Fibroblast of pulmonary artery (primary cell): ENCODE results near the gene SPINT2.

Source experiments
- DNase-seq: peaks from one replicate; pipeline ENCODE4 v3.0.0-alpha.2; 2010; ENCODE audit warnings: low read depth
- H3K4me3 ChIP-seq: replicated peaks from 2 replicates; pipeline ENCODE4 v1.5.1; 2011; ENCODE audit warnings: low read depth, mild to moderate bottlenecking, control low read depth, low read length, moderate library complexity
- TF ChIP-seq, protein P1 (sequence below): IDR thresholded peaks from 2 replicates; pipeline ENCODE4 v1.5.1; 2011; ENCODE audit warnings: mild to moderate bottlenecking, control low read depth, low read length, inconsistent platforms; ENCODE audit errors: missing control alignments

The SPINT2 gene

DNA sequence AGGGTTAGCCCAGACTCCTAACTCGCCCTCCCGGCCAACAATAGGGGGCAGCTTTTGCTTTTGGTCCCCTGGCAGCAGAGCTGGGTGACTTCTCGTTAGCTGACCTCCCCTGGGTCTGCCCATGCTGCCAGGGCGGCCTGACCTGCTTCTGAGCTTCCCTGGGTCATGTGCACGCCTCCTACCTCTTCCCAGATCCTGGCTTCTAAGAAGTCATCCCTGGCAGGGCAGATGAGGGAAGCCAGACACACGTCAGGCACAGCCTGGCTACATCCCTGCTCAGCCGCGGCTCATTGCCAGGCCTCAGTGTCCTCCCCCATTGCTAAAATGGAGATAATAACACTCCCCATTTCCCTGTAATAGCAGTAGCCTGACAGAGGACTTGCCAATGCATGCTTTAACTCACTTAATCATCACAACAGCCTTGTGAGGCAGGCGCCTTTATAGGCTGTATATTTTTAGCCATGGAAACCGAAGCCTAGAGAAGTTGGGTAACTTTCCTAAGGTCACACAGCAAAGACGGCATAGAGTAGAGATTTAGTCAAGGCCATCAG, 57.3 kb downstream of the SPINT2 start:
- TF ChIP-seq, protein P1, sequence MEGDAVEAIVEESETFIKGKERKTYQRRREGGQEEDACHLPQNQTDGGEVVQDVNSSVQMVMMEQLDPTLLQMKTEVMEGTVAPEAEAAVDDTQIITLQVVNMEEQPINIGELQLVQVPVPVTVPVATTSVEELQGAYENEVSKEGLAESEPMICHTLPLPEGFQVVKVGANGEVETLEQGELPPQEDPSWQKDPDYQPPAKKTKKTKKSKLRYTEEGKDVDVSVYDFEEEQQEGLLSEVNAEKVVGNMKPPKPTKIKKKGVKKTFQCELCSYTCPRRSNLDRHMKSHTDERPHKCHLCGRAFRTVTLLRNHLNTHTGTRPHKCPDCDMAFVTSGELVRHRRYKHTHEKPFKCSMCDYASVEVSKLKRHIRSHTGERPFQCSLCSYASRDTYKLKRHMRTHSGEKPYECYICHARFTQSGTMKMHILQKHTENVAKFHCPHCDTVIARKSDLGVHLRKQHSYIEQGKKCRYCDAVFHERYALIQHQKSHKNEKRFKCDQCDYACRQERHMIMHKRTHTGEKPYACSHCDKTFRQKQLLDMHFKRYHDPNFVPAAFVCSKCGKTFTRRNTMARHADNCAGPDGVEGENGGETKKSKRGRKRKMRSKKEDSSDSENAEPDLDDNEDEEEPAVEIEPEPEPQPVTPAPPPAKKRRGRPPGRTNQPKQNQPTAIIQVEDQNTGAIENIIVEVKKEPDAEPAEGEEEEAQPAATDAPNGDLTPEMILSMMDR = peak; percentile 3
- peak; percentile 94 for DNase-seq
- peak overlapping the region; percentile 61 for H3K4me3 ChIP-seq

DNA sequence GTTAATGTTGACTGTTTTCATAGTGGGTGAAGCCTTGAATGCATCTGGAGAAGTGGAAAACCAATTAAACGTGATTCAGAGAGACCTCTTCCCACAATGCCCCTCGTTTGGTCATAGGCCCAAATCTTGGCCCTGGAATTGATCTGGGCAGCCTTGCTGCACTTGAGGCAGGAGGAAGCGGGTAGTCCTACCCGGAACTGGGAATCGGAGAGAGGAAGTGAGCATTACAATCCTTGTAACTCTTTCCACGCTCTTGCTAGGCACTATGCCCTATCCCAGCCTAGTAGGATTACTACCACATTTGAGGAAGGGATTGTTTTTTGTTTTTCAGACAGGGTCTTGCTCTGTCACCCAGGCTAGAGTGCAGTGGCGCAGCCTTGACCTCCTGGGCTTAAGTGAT, 58.9 kb downstream of the SPINT2 start:
- no peak overlapping the region for H3K4me3 ChIP-seq
- TF ChIP-seq, protein P1 = no peak
- DNase-seq = no peak

DNA sequence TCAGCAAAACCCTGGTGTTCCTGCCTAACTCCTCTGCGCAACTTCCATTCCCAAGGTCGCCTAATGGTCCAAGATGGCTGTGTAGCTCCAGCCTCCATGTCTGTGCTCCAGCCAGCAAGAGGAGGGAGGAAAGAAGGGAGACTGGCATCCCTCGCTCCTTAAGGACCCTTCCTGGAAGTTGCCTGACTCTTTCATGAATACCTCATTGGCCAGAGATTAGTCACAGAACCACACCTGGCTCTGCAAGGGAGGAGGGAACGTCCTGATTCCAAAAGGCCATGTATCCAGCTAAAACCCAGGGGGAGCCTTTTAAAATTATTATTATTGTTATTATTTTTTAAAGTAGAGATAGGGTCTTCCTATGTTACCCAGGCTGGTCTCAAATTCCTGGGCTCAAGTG, 60.1 kb downstream of the SPINT2 start:
- no peak overlapping the region for H3K4me3 ChIP-seq
- TF ChIP-seq, protein P1 = no peak
- DNase-seq = no peak

DNA sequence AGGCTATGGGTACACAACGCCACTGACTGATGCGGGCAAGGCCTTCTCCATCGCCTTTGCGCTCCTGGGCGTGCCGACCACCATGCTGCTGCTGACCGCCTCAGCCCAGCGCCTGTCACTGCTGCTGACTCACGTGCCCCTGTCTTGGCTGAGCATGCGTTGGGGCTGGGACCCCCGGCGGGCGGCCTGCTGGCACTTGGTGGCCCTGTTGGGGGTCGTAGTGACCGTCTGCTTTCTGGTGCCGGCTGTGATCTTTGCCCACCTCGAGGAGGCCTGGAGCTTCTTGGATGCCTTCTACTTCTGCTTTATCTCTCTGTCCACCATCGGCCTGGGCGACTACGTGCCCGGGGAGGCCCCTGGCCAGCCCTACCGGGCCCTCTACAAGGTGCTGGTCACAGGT, 62.2 kb downstream of the SPINT2 start:
- TF ChIP-seq, protein P1 = no peak
- H3K4me3 ChIP-seq = no peak overlapping the region
- no peak for DNase-seq

DNA sequence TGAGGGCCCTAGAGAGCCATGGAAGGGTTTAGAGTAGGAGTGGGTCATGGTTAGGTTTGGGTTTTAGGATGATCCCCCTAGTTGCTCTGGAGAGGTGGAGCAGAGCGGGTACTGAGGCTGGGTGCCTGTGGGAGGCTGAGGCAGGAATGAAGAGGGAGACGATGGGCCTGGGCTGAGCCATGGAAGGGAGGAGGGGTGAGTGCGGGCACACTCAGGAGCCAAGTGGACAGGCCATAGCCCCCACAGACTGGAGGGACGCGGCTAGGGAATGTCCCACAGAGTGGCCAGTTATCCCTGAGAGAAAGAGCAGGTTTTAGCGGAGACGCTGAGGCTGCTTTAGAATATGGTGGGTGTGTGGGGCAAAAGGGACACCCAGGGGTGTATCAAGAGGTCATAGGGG, 65.3 kb downstream of the SPINT2 start:
- H3K4me3 ChIP-seq = no peak overlapping the region
- TF ChIP-seq, protein P1 = no peak
- no peak for DNase-seq

DNA sequence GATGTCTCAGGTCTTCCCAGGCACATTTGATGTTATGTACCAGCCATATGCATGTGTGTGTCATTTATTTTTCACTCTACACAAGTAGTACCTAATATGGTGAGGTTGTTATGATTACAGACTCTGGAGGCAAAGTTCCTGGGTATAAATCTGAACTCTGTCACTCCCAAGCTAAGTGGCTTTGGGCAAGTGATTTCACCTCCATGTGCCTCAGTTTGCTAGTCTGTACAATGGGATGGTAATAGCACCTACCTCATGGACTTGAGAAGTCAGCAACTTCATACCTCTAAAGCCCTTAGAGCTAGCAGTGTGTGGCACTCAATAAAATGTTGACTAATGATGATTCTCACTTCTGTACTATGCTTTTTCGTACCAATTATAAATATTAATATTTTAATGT, 67.4 kb downstream of the SPINT2 start:
- TF ChIP-seq, protein P1 = no peak
- no peak for DNase-seq
- H3K4me3 ChIP-seq = no peak overlapping the region

DNA sequence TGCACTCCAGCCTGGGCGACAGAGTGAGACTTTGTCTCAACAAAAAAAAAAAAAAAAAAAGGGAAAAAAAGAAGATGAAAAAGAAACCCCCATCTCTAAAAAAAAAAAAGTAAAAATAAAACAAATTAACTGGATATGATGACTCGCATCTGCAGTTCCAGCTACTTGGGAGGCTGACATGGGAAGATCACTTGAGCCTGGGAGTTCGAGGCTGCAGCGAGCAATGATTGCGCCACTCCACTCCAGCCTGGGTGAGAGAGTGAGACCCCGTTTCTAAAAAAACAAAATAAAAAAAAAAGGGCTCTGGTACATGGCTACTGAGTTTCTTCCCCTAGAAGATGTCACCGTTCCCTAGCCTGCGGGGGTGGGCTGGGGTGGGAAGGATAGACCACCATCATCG, 68.9 kb downstream of the SPINT2 start:
- TF ChIP-seq, protein P1 = no peak
- no peak overlapping the region for H3K4me3 ChIP-seq
- no peak for DNase-seq
